GM23248 (cell line): ENCODE results near the gene LDB2.

Experiments
- EZH2 ChIP-seq: fragments of 200-600 bp; sonication (generic); IDR thresholded peaks from 2 replicates; pipeline ENCODE4 v1.6.1; 2018; ENCODE audit warnings: antibody characterized with exemption, mild to moderate bottlenecking; ENCODE audit not compliant: insufficient read depth, poor library complexity, severe bottlenecking
- EZH2phosphoT487 ChIP-seq: fragments of 200-600 bp; sonication (generic); IDR thresholded peaks from 2 replicates; pipeline ENCODE4 v1.6.1; 2018; ENCODE audit warnings: antibody characterized with exemption, moderate library complexity, mild to moderate bottlenecking, low read depth; ENCODE audit not compliant: insufficient read depth

DNA sequence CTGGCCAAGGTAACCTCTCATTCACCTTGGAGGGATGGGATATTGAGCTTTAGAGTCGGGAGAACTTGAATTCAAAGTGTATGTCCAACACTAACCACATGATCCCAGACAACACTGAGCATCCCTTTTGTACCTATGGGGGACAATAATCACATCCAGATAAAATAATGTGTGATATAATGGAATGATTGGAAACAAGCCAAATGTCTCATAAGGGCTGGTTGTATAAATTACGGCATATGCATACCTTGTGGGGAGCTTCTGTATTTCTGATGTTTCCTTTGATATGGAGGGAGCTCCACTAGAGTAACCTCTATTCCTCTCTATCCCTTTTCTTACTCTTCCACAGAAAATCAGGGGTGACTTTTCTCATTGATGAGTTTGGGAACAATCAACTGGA is 40.7 kb upstream of the LDB2 start:
- no peak for TF ChIP-seq EZH2
- TF ChIP-seq EZH2phosphoT487, result no peak
